Fibroblast of lung (primary cell): ENCODE data around the gene SCYGR4. TPM values are rescaled to one million over a fixed set of nuclear protein-coding genes. Genes with fewer than 3 reads are reported as not detected.

Experiments
- DNase-seq, 2 donors: peaks; one replicate each; pipeline versions ENCODE4 v3.0.0 to v3.0.0-alpha.2; 2010; ENCODE audit warnings: low read depth in 2 of 2
- H2AFZ ChIP-seq: 2 replicates; pipeline ENCODE4 v1.5.1; 2012; ENCODE audit warnings: low read length, control low read depth, inconsistent platforms
- H3K27ac ChIP-seq: 2 replicates; pipeline ENCODE4 v1.5.1; 2011; ENCODE audit warnings: low read length, control low read depth; ENCODE audit not compliant: insufficient read depth
- H3K27me3 ChIP-seq: 2 replicates; pipeline ENCODE4 v1.5.1; 2011; ENCODE audit warnings: mild to moderate bottlenecking, low read length; ENCODE audit not compliant: control insufficient read depth, insufficient read depth
- H3K36me3 ChIP-seq: 2 replicates; pipeline ENCODE4 v1.5.1; 2011; ENCODE audit warnings: low read length; ENCODE audit not compliant: control insufficient read depth, insufficient read depth
- H3K4me1 ChIP-seq: 2 replicates; pipeline ENCODE4 v1.5.1; 2011; ENCODE audit warnings: low read length; ENCODE audit not compliant: control insufficient read depth, insufficient read depth; ENCODE audit errors: extremely low read depth
- H3K4me2 ChIP-seq: 2 replicates; pipeline ENCODE4 v1.5.1; 2011; ENCODE audit warnings: low read length, control low read depth; ENCODE audit not compliant: insufficient read depth; ENCODE audit errors: extremely low read depth
- H3K4me3 ChIP-seq, 4 experiments: fragments of 200-600 bp in 1 of 4; sonication (generic) in 1 of 4; replicated peaks in 1 of 4; 2 replicates each; pipeline ENCODE4 v1.5.1; 2011 to 2016; ENCODE audit warnings: low read length in 4 of 4, low read depth in 3 of 4, mild to moderate bottlenecking in 3 of 4, control low read depth in 2 of 4, inconsistent platforms in 1 of 4, mixed read lengths in 1 of 4; ENCODE audit not compliant: insufficient read depth in 1 of 4; ENCODE audit errors: control extremely low read depth in 1 of 4
- H3K79me2 ChIP-seq: 2 replicates; pipeline ENCODE4 v1.5.1; 2012; ENCODE audit warnings: mild to moderate bottlenecking, low read length, inconsistent platforms; ENCODE audit not compliant: control insufficient read depth, insufficient read depth
- H3K9ac ChIP-seq: 2 replicates; pipeline ENCODE4 v1.5.1; 2011; ENCODE audit warnings: mild to moderate bottlenecking, low read length, control low read depth; ENCODE audit not compliant: insufficient read depth
- H3K9me3 ChIP-seq: 2 replicates; pipeline ENCODE4 v1.5.1; 2012; ENCODE audit warnings: low read depth, low read length; ENCODE audit not compliant: control insufficient read depth, insufficient read depth
- H4K20me1 ChIP-seq: 2 replicates; pipeline ENCODE4 v1.5.1; 2011; ENCODE audit warnings: low read length; ENCODE audit not compliant: control insufficient read depth, insufficient read depth; ENCODE audit errors: extremely low read depth
- EZH2 ChIP-seq: IDR thresholded peaks from 2 replicates; pipeline ENCODE4 v1.5.1; 2012; ENCODE audit warnings: low read length, control low read depth, mild to moderate bottlenecking; ENCODE audit errors: missing control alignments
- polyA plus RNA-seq, 2 donors: library from polyadenylated mRNA; depleted of rRNA in 1 of 2; stranded (reverse) in 1 of 2; unstranded in 1 of 2; fragments of >200 nt; gene quantifications; 2 replicates each; pipeline ENCODE4 v1.2.1, GENCODE V29; 2011 to 2012; ENCODE audit warnings: missing spikeins in 1 of 2
- total RNA-seq: library from RNA; depleted of rRNA; stranded (reverse); fragments of >200 nt; gene quantifications from 2 replicates; pipeline ENCODE4 v1.2.1, GENCODE V29; 2014
- TF ChIP-seq, protein P1 (sequence below), 2 donors: IDR thresholded peaks in 1 of 2; conservative IDR thresholded peaks in 1 of 2; 1 replicate in 1 of 2; 2 replicates in 1 of 2; pipeline ENCODE4 v1.5.1; 2011 to 2012; ENCODE audit warnings: low read length in 2 of 2, control low read depth in 1 of 2, inconsistent platforms in 1 of 2, low read depth in 1 of 2, mild to moderate bottlenecking in 1 of 2

The SCYGR4 gene
- total and polyA plus RNA-seq, 2 donors (not counting 1 experiment from before 2014, with no cell fraction given) = not detected

DNA sequence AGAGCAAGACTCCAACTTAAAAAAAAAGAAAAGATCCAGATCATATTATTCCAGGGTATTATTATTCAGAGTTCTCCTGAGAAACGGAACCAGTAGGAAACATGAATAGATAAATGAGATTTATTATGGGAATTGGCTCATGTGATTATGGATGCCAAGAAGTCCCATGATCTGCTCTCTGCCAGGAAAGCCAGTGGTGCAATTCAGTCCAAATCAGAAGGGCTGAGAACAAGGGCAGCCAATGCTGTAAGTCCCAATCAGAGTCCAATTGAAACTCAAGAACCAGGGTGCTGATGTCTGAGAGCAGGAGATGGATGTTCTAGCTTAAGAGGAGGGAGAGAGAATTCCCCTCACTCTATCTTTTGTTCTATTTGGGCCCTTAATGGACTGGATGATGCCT lies 10.8 kb upstream of the SCYGR4 start:
- Histone ChIP-seq H3K27me3 (no peaks in the 10 kb centered on the region), H3K4me3 (no peak overlapping the region), H2AFZ (no peak overlapping the region), H3K4me1 (no peaks in the 10 kb centered on the region), H3K27ac (no peak overlapping the region), H3K4me2 (no peak overlapping the region), H3K36me3 (no peaks in the 10 kb centered on the region), H3K79me2 (no peaks in the 10 kb centered on the region), H3K9me3 (no peaks in the 10 kb centered on the region), H4K20me1 (no peaks in the 10 kb centered on the region), H3K9ac (no peak overlapping the region)
- no peak for TF ChIP-seq EZH2
- TF ChIP-seq, protein P1, sequence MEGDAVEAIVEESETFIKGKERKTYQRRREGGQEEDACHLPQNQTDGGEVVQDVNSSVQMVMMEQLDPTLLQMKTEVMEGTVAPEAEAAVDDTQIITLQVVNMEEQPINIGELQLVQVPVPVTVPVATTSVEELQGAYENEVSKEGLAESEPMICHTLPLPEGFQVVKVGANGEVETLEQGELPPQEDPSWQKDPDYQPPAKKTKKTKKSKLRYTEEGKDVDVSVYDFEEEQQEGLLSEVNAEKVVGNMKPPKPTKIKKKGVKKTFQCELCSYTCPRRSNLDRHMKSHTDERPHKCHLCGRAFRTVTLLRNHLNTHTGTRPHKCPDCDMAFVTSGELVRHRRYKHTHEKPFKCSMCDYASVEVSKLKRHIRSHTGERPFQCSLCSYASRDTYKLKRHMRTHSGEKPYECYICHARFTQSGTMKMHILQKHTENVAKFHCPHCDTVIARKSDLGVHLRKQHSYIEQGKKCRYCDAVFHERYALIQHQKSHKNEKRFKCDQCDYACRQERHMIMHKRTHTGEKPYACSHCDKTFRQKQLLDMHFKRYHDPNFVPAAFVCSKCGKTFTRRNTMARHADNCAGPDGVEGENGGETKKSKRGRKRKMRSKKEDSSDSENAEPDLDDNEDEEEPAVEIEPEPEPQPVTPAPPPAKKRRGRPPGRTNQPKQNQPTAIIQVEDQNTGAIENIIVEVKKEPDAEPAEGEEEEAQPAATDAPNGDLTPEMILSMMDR (conservative IDR thresholded peaks at IDR 0.05 in 1 of 2, IDR thresholded peaks at IDR 0.05 in 1 of 2; ENCODE audit: low read depth in 1 of 2, low read length in 2 of 2) = no peak
- no peak for DNase-seq

DNA sequence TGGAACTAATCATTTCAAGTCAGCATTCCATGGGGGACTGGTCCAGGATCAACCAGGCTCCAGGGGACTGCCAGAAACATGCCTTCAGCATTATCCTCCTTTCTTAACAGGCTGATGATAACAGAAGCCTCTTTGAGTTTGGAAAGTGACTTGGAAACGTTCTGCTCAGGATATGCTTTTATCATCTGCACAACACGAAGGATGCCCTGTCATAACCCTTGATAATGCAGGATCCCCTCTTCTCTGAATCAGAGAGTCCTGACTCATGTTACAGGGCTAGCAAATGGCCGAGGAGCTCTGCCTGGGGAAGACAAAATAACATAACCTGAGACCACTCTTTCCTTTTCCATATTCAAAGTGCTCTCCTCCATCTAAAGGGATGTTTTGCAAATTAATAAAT lies 9.4 kb upstream of the SCYGR4 start:
- no peak overlapping the region for H2AFZ ChIP-seq
- TF ChIP-seq EZH2 = no peak
- TF ChIP-seq, protein P1 (conservative IDR thresholded peaks at IDR 0.05 in 1 of 2, IDR thresholded peaks at IDR 0.05 in 1 of 2; ENCODE audit: low read depth in 1 of 2, low read length in 2 of 2) = no peak
- no peaks in the 10 kb centered on the region for H3K79me2 ChIP-seq
- DNase-seq = no peak
- no peak overlapping the region for H3K4me3 ChIP-seq
- no peaks in the 10 kb centered on the region for H3K36me3 ChIP-seq
- H3K27ac ChIP-seq = no peak overlapping the region
- H3K9me3 ChIP-seq = no peaks in the 10 kb centered on the region
- no peak overlapping the region for H3K4me2 ChIP-seq
- H3K27me3 ChIP-seq = no peaks in the 10 kb centered on the region
- H3K4me1 ChIP-seq = no peaks in the 10 kb centered on the region
- H4K20me1 ChIP-seq = no peaks in the 10 kb centered on the region
- H3K9ac ChIP-seq = no peak overlapping the region

DNA sequence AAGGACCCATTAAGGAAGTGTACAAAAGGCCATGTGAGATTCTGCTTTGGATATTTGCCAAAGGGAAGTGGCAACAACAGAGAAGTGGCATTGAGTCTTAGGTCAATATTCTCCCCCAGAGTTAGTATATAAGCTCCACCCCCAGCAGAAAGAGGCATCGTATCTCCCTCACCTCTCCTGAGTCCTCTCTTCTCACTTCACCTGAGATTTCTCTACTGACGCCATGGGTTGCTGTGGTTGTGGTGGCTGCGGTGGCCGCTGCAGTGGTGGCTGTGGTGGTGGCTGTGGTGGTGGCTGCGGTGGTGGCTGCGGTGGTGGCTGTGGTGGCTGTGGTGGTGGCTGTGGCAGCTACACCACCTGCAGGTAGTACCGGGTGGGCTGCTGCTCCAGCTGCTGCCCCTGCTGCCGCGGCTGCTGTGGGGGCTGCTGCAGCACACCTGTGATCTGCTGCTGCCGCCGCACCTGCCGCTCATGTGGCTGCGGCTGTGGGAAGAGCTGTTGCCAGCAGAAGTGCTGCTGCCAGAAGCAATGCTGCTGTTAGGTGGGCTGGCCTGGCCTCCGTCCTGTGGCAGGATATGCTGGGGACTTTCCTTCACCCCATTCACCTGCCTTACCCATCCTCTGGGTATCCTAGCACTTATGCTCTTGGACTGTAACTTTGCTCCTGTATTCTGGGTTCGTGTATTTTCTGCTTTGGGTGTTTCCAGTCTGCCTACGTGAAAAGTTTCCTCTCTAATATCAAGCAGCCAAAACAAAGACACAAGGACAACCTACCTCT lies 8.5 kb upstream of the SCYGR4 start:
- no peak overlapping the region for H3K27ac ChIP-seq
- no peaks in the 10 kb centered on the region for H3K9me3 ChIP-seq
- no peak for DNase-seq
- no peak overlapping the region for H3K9ac ChIP-seq
- no peak overlapping the region for H3K4me3 ChIP-seq
- TF ChIP-seq, protein P1 (conservative IDR thresholded peaks at IDR 0.05 in 1 of 2, IDR thresholded peaks at IDR 0.05 in 1 of 2; ENCODE audit: low read depth in 1 of 2, low read length in 2 of 2) = no peak
- H3K4me2 ChIP-seq = no peak overlapping the region
- no peaks in the 10 kb centered on the region for H3K27me3 ChIP-seq
- H2AFZ ChIP-seq = no peak overlapping the region
- H3K79me2 ChIP-seq = no peaks in the 10 kb centered on the region
- H3K4me1 ChIP-seq = no peaks in the 10 kb centered on the region
- no peaks in the 10 kb centered on the region for H3K36me3 ChIP-seq
- H4K20me1 ChIP-seq = no peaks in the 10 kb centered on the region
